ENCODE measurements around the gene ATMIN. TPM values are rescaled to one million over a fixed set of nuclear protein-coding genes. Genes with fewer than 3 reads are reported as not detected.

ATMIN gene
- polyA plus RNA-seq, 1 of the 3 experiments (the other 2 are of a cell fraction): 15.3 TPM

- H2AFZ ChIP-seq (ENCODE audit: low read depth): no peak overlapping the region
- no peak overlapping the region for H3K4me3 ChIP-seq (ENCODE audit: low read depth in 2 of 2, low read length in 1 of 2)
- CTCF ChIA-PET: no interaction called here
- no peak for TF ChIP-seq RFX5 (IDR thresholded peaks at IDR 0.05; ENCODE audit: low read length)
- no peak for TF ChIP-seq RAD21 (IDR thresholded peaks at IDR 0.05; ENCODE audit: low read length)
- no peak for TF ChIP-seq REST (IDR thresholded peaks at IDR 0.05; ENCODE audit: low read depth, low read length)
- TF ChIP-seq RCOR1 (IDR thresholded peaks at IDR 0.05; ENCODE audit: low read length): no peak
- no peak for TF ChIP-seq MAX (IDR thresholded peaks at IDR 0.05; ENCODE audit: low read depth)
- no peak for TF ChIP-seq RXRA (IDR thresholded peaks at IDR 0.05; ENCODE audit: borderline replicate concordance, low read depth)
- TF ChIP-seq TAF1 (IDR thresholded peaks at IDR 0.05; ENCODE audit: borderline replicate concordance, low read depth, low read length): no peak
- no peak for TF ChIP-seq IRF3 (IDR thresholded peaks at IDR 0.05; ENCODE audit: low read depth, low read length)
- no peaks in the 10 kb centered on the region for H3K4me1 ChIP-seq (ENCODE audit: control insufficient read depth in 1 of 2, insufficient read depth in 2 of 2, low read depth in 1 of 2, low read length in 1 of 2)
- no peaks in the 10 kb centered on the region for H3K9me2 ChIP-seq
- H3K36me3 ChIP-seq (replicated peaks in 1 of 2; ENCODE audit: control insufficient read depth in 1 of 2, insufficient read depth in 2 of 2, low read length in 1 of 2): no peaks in the 10 kb centered on the region
- no peaks in the 10 kb centered on the region for H3K79me2 ChIP-seq (ENCODE audit: insufficient read depth)
- H4K20me1 ChIP-seq (ENCODE audit: insufficient read depth): no peaks in the 10 kb centered on the region
- H3K9me3 ChIP-seq: no peaks in the 10 kb centered on the region
- no peak overlapping the region for H3K9ac ChIP-seq
- 91% methylated on average over 9 of the region's 10 CpGs for WGBS (ENCODE audit: low lambda C conversion rate)
- no peak overlapping the region for H3K27ac ChIP-seq (ENCODE audit: low read depth in 2 of 2, low read length in 1 of 2)
- DNase-seq: no peak
- POLR2A ChIA-PET: no interaction called here
- no peaks in the 10 kb centered on the region for H3F3A ChIP-seq (replicated peaks; ENCODE audit: insufficient read depth)
- H3K4me2 ChIP-seq: no peak overlapping the region
- H3K27me3 ChIP-seq (ENCODE audit: insufficient read depth): no peaks in the 10 kb centered on the region
Measured at GRCh38 chr16:81061871-81062608, 26.4 kb downstream of the ATMIN start.

- no peaks in the 10 kb centered on the region for H3F3A ChIP-seq (replicated peaks; ENCODE audit: insufficient read depth)
- no peaks in the 10 kb centered on the region for H3K27me3 ChIP-seq (ENCODE audit: insufficient read depth)
- no peaks in the 10 kb centered on the region for H4K20me1 ChIP-seq (ENCODE audit: insufficient read depth)
- no peak overlapping the region for H3K4me3 ChIP-seq (ENCODE audit: low read depth in 2 of 2, low read length in 1 of 2)
- H3K4me2 ChIP-seq: no peak overlapping the region
- H3K4me1 ChIP-seq (ENCODE audit: control insufficient read depth in 1 of 2, insufficient read depth in 2 of 2, low read depth in 1 of 2, low read length in 1 of 2): no peaks in the 10 kb centered on the region
- no peak for DNase-seq
- POLR2A ChIA-PET: no interaction called here
- no peaks in the 10 kb centered on the region for H3K9me3 ChIP-seq
- H3K27ac ChIP-seq (ENCODE audit: low read depth in 2 of 2, low read length in 1 of 2): no peak overlapping the region
- no peaks in the 10 kb centered on the region for H3K9me2 ChIP-seq
- no peak overlapping the region for H2AFZ ChIP-seq (ENCODE audit: low read depth)
- no peaks in the 10 kb centered on the region for H3K79me2 ChIP-seq (ENCODE audit: insufficient read depth)
- H3K36me3 ChIP-seq (replicated peaks in 1 of 2; ENCODE audit: control insufficient read depth in 1 of 2, insufficient read depth in 2 of 2, low read length in 1 of 2): no peaks in the 10 kb centered on the region
- CTCF ChIA-PET: interaction anchor here (0.8 to 2.4 kb wide), 3 partner anchors 18 to 62 kb away, joined by 3 to 8 read pairs (median 3); partner anchors contain the start of gene ATMIN
- 73% methylated on average over 4 of the region's 4 CpGs for WGBS (ENCODE audit: low lambda C conversion rate)
- no peak overlapping the region for H3K9ac ChIP-seq
- no peak for TF ChIP-seq RFX5 (IDR thresholded peaks at IDR 0.05; ENCODE audit: low read length)
- TF ChIP-seq EZH2phosphoT487 (IDR thresholded peaks at IDR 0.05; ENCODE audit: borderline replicate concordance, low read depth): no peak
- no peak for TF ChIP-seq REST (IDR thresholded peaks at IDR 0.05; ENCODE audit: low read depth, low read length)
- no peak for TF ChIP-seq FOXJ3 (CRISPR knock-in tag; IDR thresholded peaks at IDR 0.05)
- no peak for TF ChIP-seq POLR2AphosphoS5 (IDR thresholded peaks at IDR 0.05; ENCODE audit: low read depth, low read length)
- TF ChIP-seq PBX3 (IDR thresholded peaks at IDR 0.05): no peak
- TF ChIP-seq ELF1 (IDR thresholded peaks at IDR 0.05): no peak
- TF ChIP-seq JUND (IDR thresholded peaks at IDR 0.05): no peak
- no peak for TF ChIP-seq RXRA (IDR thresholded peaks at IDR 0.05; ENCODE audit: borderline replicate concordance, low read depth)
Measured at GRCh38 chr16:81066681-81067080, 31.0 kb downstream of the ATMIN start.

Measured in SK-N-SH (cell line).